ENCODE measurements around the gene PYGL.

DNA sequence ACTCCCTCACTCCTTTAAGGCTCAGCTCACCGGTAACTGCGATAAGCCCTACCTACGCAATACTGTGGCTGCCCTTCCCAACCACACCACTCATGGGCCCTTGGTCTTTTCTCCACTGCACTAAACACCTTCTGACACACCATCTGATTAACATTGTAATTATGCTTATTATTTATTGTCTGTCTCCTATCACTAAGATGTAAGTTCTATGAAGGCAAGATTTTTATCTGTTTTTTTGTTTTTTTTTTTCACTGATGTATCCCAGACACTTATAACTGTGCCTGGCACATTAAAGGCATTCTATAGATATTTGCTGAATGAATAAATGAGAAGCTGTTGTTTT is 34.2 kb upstream of the PYGL start:
- TF ChIP-seq, protein P1, sequence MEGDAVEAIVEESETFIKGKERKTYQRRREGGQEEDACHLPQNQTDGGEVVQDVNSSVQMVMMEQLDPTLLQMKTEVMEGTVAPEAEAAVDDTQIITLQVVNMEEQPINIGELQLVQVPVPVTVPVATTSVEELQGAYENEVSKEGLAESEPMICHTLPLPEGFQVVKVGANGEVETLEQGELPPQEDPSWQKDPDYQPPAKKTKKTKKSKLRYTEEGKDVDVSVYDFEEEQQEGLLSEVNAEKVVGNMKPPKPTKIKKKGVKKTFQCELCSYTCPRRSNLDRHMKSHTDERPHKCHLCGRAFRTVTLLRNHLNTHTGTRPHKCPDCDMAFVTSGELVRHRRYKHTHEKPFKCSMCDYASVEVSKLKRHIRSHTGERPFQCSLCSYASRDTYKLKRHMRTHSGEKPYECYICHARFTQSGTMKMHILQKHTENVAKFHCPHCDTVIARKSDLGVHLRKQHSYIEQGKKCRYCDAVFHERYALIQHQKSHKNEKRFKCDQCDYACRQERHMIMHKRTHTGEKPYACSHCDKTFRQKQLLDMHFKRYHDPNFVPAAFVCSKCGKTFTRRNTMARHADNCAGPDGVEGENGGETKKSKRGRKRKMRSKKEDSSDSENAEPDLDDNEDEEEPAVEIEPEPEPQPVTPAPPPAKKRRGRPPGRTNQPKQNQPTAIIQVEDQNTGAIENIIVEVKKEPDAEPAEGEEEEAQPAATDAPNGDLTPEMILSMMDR (IDR thresholded peaks at IDR 0.05), result no peak
- no peak for TF ChIP-seq POLR2A (IDR thresholded peaks at IDR 0.05)
